Muscle layer of duodenum (tissue), 2 donors: ENCODE measurements around the gene SMIM1.

Experiments
- H3K27ac ChIP-seq: one replicate; pipeline ENCODE4 v1.7.0; 2013; ENCODE audit warnings: mild to moderate bottlenecking, low read length
- H3K27me3 ChIP-seq: one replicate; pipeline ENCODE4 v1.7.0; 2013; ENCODE audit warnings: low read depth, mild to moderate bottlenecking, control low read depth, low read length
- H3K36me3 ChIP-seq, 2 donors: one replicate each; pipeline ENCODE4 v1.7.0; 2013; ENCODE audit warnings: low read length in 2 of 2, control low read depth in 1 of 2, mild to moderate bottlenecking in 1 of 2; ENCODE audit not compliant: insufficient read depth in 2 of 2, control insufficient read depth in 1 of 2
- H3K4me1 ChIP-seq, 2 donors: one replicate each; pipeline ENCODE4 v1.7.0; 2013; ENCODE audit warnings: low read length in 2 of 2, mild to moderate bottlenecking in 2 of 2, control low read depth in 1 of 2, moderate library complexity in 1 of 2; ENCODE audit not compliant: insufficient read depth in 2 of 2, control insufficient read depth in 1 of 2
- H3K4me3 ChIP-seq, 2 donors: one replicate each; pipeline ENCODE4 v1.7.0; 2013; ENCODE audit warnings: low read length in 2 of 2, low read depth in 1 of 2, mild to moderate bottlenecking in 1 of 2
- H3K9me3 ChIP-seq, 2 donors: one replicate each; pipeline ENCODE4 v1.7.0; 2013; ENCODE audit warnings: low read length in 2 of 2, control low read depth in 1 of 2, mild to moderate bottlenecking in 1 of 2; ENCODE audit not compliant: control insufficient read depth in 1 of 2
- donor health status: healthy.

The SMIM1 gene

GRCh38 chr1:3732434-3733093, 40.0 kb upstream of the SMIM1 start:
- peaks cover 0 to 21% of the 10 kb centered on the region in 2 donors for H3K36me3 ChIP-seq
- H3K27ac ChIP-seq, result no peak overlapping the region
- H3K9me3 ChIP-seq, result no peaks in the 10 kb centered on the region
- peaks cover 0 to 9% of the 10 kb centered on the region in 2 donors for H3K4me1 ChIP-seq
- H3K4me3 ChIP-seq, result no peak overlapping the region
- peaks cover 9% of the 10 kb centered on the region for H3K27me3 ChIP-seq

DNA sequence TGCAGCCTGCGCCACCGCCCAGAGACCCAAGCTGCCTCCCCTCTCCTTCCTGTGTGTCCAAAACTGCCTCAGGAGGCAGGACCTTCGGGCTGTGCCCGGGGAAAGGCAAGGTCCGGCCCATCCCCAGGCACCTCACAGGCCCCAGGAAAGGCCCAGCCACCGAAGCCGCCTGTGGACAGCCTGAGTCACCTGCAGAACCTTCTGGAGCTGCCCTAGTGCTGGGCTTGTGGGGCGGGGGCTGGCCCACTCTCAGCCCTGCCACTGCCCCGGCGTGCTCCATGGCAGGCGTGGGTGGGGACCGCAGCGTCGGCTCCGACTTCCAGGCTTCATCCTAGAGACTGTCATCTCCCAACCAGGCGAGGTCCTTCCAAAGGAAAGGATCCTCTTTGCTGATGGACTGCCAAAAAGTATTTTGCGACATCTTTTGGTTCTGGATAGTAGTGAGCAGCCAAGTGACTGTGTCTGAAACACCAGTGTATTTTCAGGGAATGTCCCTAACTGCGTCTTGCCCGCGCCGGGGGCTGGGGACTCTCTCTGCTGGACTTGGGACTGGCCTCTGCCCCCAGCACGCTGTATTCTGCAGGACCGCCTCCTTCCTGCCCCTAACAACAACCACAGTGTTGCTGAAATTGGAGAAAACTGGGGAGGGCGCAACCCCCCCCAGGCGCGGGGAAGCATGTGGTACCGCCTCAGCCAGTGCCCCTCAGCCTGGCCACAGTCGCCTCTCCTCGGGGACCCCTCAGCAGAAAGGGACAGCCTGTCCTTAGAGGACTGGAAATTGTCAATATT, 39.3 kb upstream of the SMIM1 start:
- H3K4me3 ChIP-seq, result no peak overlapping the region
- H3K27me3 ChIP-seq, result peaks cover 9% of the 10 kb centered on the region
- H3K27ac ChIP-seq, result no peak overlapping the region
- peaks cover 0 to 28% of the 10 kb centered on the region in 2 donors for H3K36me3 ChIP-seq
- H3K4me1 ChIP-seq, result peaks cover 0 to 9% of the 10 kb centered on the region in 2 donors
- H3K9me3 ChIP-seq, result no peaks in the 10 kb centered on the region

- Histone ChIP-seq H3K27me3 (peaks cover 9% of the 10 kb centered on the region), H3K4me3 (no peak overlapping the region), H3K4me1 (peaks cover 0 to 9% of the 10 kb centered on the region in 2 donors), H3K9me3 (no peaks in the 10 kb centered on the region), H3K27ac (no peak overlapping the region), H3K36me3 (peaks cover 3 to 35% of the 10 kb centered on the region in 2 donors)
These were observed 38.5 kb upstream of the SMIM1 start for GRCh38 chr1:3733883-3734589.

DNA sequence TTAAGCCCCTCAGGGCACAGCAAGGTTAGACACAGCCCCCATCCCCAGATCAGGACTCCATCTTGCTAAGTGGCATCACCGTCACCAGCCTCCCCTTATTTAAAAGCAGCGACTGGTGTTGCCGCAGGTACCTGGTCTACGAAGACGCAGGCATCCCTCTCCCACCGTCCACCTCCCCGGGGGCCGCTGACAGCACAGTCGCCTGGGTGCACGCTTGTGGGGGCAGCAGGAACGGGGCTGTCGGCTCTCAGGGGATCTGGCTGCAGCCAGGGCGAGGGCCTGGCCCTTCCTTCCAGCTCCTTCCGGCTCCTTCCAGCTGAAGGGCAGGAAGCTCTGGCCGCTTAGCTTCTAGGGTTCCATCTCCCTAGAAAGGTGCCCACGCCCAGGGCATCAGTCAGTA, 37.9 kb upstream of the SMIM1 start:
- H3K9me3 ChIP-seq, result no peaks in the 10 kb centered on the region
- no peak overlapping the region for H3K27ac ChIP-seq
- no peak overlapping the region for H3K4me3 ChIP-seq
- H3K27me3 ChIP-seq, result peaks cover 9% of the 10 kb centered on the region
- H3K4me1 ChIP-seq, result peaks cover 0 to 9% of the 10 kb centered on the region in 2 donors
- H3K36me3 ChIP-seq, result peaks cover 3 to 39% of the 10 kb centered on the region in 2 donors

DNA sequence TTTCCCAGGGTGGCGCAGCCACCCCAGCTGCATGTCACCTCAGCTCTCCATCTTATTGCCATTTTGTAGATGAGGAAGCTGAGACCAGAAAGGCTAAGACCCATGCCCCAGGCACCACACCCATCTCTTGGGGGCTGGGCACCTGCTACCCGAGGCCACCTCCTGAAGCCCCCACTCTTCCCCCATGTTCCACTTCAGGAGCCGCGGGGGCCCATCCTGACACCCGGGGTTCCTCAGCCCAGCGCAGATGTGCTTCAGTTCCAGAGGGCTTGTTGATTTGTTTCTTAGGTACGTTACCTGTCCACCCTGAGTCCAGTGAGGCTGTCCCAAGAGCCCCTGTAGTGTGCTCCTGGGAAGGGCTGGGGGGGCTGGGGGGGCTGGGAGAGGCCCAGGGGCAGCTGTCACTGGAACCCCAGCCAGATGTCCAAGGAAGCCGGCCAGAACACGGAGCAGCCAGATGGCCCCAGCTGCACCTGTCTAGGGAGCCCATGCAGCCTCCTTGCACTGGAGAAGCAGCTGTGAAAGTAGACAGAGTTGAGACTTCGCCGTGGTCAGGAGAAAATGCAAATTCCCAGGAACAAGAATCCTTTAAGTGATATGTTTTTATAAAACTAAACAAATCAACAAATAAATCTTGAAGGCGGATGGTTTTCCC, 37.4 kb upstream of the SMIM1 start:
- H3K36me3 ChIP-seq, result peaks cover 3 to 45% of the 10 kb centered on the region in 2 donors
- H3K27me3 ChIP-seq, result peaks cover 9% of the 10 kb centered on the region
- H3K27ac ChIP-seq, result no peak overlapping the region
- H3K9me3 ChIP-seq, result no peaks in the 10 kb centered on the region
- peaks cover 0 to 9% of the 10 kb centered on the region in 2 donors for H3K4me1 ChIP-seq
- H3K4me3 ChIP-seq, result no peak overlapping the region

DNA sequence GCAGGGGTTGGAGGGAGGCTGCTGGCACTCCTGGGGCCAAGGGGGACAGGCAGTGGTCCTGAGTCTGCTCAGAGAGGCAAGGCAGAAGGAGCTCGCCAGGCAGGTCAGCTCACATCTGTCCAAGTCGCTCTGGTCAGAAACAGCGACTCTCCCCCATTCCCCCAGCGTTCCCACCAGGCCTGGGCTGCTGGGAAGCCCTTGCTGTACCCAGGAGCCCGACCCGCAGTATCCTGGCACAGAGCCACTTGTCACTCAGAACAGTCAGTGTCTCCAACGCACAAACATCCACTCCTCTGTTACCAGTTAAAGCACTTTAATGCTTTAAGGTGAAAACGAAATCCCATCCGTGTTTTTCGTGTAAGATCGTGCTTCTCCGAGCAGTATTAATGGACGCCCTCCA, 36.9 kb upstream of the SMIM1 start:
- peaks cover 0 to 9% of the 10 kb centered on the region in 2 donors for H3K4me1 ChIP-seq
- no peak overlapping the region for H3K4me3 ChIP-seq
- H3K27ac ChIP-seq, result no peak overlapping the region
- H3K36me3 ChIP-seq, result peaks cover 3 to 45% of the 10 kb centered on the region in 2 donors
- H3K9me3 ChIP-seq, result no peaks in the 10 kb centered on the region
- H3K27me3 ChIP-seq, result peaks cover 9% of the 10 kb centered on the region

DNA sequence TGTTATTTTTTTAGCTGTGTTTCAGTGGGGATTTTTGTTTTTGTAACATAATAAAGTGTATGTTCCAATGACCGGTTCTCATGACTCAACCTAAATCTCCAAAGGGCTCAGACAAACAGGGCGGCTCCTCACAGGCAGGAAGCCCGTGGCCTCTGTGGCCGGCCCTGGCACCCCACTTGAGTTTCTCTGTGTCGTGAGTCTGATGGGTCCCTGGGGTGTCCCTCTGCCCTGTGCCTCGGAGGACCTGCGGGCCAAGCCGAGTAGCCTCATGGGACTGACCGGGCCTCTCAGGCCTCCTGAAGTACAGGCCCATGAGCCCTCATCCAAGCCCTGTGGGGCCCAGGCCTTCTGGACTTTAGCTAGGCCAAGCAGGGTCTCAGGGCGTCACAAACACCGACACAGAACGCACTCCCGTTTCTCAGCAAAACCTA, 36.4 kb upstream of the SMIM1 start:
- H3K9me3 ChIP-seq, result no peaks in the 10 kb centered on the region
- peaks cover 9% of the 10 kb centered on the region for H3K27me3 ChIP-seq
- H3K36me3 ChIP-seq, result peaks cover 3 to 49% of the 10 kb centered on the region in 2 donors
- H3K27ac ChIP-seq, result no peak overlapping the region
- H3K4me3 ChIP-seq, result no peak overlapping the region
- peaks cover 0 to 9% of the 10 kb centered on the region in 2 donors for H3K4me1 ChIP-seq

DNA sequence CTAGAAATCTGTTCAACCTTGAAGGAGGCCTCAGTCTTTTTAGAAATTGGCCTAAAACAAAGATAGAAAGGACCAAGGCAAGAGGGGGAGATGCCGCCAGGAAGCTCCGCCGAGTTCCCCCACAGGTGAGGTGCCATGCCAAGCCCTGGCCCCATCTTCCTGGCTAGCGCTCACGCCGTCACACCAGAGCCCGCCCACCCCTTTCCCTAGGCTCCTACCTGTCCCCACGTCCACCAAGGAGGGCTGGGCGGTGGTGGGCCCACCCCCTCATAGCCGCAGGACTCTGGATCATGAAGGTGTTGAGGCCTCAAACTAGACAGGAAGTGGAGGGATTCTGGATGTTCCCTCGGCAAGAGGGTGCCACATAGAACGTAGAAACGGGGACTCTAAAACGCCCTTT, 35.8 kb upstream of the SMIM1 start:
- Histone ChIP-seq H3K27me3 (peaks cover 8% of the 10 kb centered on the region), H3K4me1 (peaks cover 0 to 9% of the 10 kb centered on the region in 2 donors), H3K9me3 (no peaks in the 10 kb centered on the region), H3K4me3 (no peak overlapping the region), H3K36me3 (peaks cover 3 to 55% of the 10 kb centered on the region in 2 donors), H3K27ac (no peak overlapping the region)

DNA sequence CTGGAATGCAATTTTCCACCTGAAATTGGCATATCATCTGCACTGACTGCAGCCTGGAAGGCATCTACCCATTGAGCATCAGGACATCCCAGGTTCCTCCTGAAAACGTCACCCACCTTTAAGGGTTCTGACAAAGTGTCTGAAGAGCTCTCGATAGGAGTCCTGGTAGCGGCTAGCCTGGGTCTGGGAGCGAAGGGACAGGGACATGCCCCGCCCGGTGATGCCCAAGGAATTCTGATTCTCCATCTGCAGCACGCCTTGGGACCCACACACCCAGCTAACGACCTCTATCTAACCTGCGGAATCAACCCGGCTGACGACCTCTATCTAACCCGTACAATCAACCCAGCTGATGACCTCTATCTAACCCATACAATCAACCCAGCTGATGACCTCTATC, 33.6 kb upstream of the SMIM1 start:
- Histone ChIP-seq H3K27me3 (no peaks in the 10 kb centered on the region), H3K9me3 (no peaks in the 10 kb centered on the region), H3K4me1 (no peaks in the 10 kb centered on the region), H3K4me3 (no peak overlapping the region), H3K27ac (no peak overlapping the region), H3K36me3 (peaks cover 9 to 65% of the 10 kb centered on the region in 2 donors)

- Histone ChIP-seq H3K27me3 (no peaks in the 10 kb centered on the region), H3K36me3 (peaks cover 9 to 71% of the 10 kb centered on the region in 2 donors)
These were observed 32.5 kb upstream of the SMIM1 start for GRCh38 chr1:3740042-3740441.

GRCh38 chr1:3740752-3741151, 31.8 kb upstream of the SMIM1 start:
- no peaks in the 10 kb centered on the region for H3K9me3 ChIP-seq
- H3K4me1 ChIP-seq, result peaks cover 0 to 11% of the 10 kb centered on the region in 2 donors
- H3K27me3 ChIP-seq, result no peaks in the 10 kb centered on the region
- no peak overlapping the region for H3K27ac ChIP-seq
- H3K36me3 ChIP-seq, result peaks cover 9 to 69% of the 10 kb centered on the region in 2 donors
- no peak overlapping the region for H3K4me3 ChIP-seq

More at GRCh38 chr1:3740042-3740441, 32.5 kb upstream of the SMIM1 start:
- H3K27ac ChIP-seq, result no peak overlapping the region
- no peak overlapping the region for H3K4me3 ChIP-seq
- peaks cover 0 to 6% of the 10 kb centered on the region in 2 donors for H3K4me1 ChIP-seq
- no peaks in the 10 kb centered on the region for H3K9me3 ChIP-seq
